ENCODE results near the gene PCYT1B. TPM values are rescaled to one million over a fixed set of nuclear protein-coding genes. Genes with fewer than 3 reads are reported as not detected.
A peak's percentile ranks its signal among the peaks of the same experiment; 100 is the strongest.

Gene PCYT1B
- total and polyA plus RNA-seq, 9 of the 15 experiments (the other 6 are each of a cell fraction or from before 2014, with no cell fraction given): 0.04 to 0.34 (median 0.07) TPM; not detected in 1

- TF ChIP-seq PCBP1 (IDR thresholded peaks at IDR 0.05; ENCODE audit: low read depth, low read length, poor library complexity, severe bottlenecking): no peak
- TF ChIP-seq FUS (optimal IDR thresholded peaks at IDR 0.05; ENCODE audit: low read depth, low read length): no peak
- peak; percentile 98 for TF ChIP-seq MTA1 (IDR thresholded peaks at IDR 0.05; ENCODE audit: borderline replicate concordance)
- no peak for TF ChIP-seq HBP1 (CRISPR knock-in tag; IDR thresholded peaks at IDR 0.05)
- TF ChIP-seq JUN (IDR thresholded peaks at IDR 0.05; ENCODE audit: borderline replicate concordance, low read depth, low read length): no peak
- no peak for TF ChIP-seq JUN (CRISPR knock-in tag; IDR thresholded peaks at IDR 0.05; ENCODE audit: borderline replicate concordance)
- no peak for TF ChIP-seq IRF9 (tag; IDR thresholded peaks at IDR 0.05)
- no peak for TF ChIP-seq ZBTB43 (CRISPR knock-in tag; IDR thresholded peaks at IDR 0.05)
- TF ChIP-seq SMAD3 (CRISPR knock-in tag; conservative IDR thresholded peaks at IDR 0.05): no peak
- TF ChIP-seq WHSC1 (IDR thresholded peaks at IDR 0.05; ENCODE audit: low read length): no peak
- TF ChIP-seq ZBTB12 (CRISPR knock-in tag; IDR thresholded peaks at IDR 0.05): peak; percentile 90
- TF ChIP-seq SRF (CRISPR knock-in tag; IDR thresholded peaks at IDR 0.05): peak in 1 of 2 experiments; percentile 10; a peak in 1 of 4 replicates
- TF ChIP-seq SNAPC5 (CRISPR knock-in tag; IDR thresholded peaks at IDR 0.05): no peak
- TF ChIP-seq ZNF696 (CRISPR knock-in tag; conservative IDR thresholded peaks at IDR 0.05): no peak
- peak; percentile 72; the same call in 1 of the 2 replicates for TF ChIP-seq PHF8 (IDR thresholded peaks at IDR 0.05; ENCODE audit: borderline replicate concordance, low read length)
- TF ChIP-seq THRA (IDR thresholded peaks at IDR 0.05): no peak
- no peak for TF ChIP-seq THAP7 (CRISPR knock-in tag; IDR thresholded peaks at IDR 0.05)
- no peak for TF ChIP-seq MAFG (tag; conservative IDR thresholded peaks at IDR 0.05)
Measured at GRCh38 chrX:24693453-24694202, 46.5 kb upstream of the PCYT1B start, which contains the start of gene POLA1 (continued).

All from K562 (cell line).